Measurements from ENCODE around the gene ZBTB32.

DNA sequence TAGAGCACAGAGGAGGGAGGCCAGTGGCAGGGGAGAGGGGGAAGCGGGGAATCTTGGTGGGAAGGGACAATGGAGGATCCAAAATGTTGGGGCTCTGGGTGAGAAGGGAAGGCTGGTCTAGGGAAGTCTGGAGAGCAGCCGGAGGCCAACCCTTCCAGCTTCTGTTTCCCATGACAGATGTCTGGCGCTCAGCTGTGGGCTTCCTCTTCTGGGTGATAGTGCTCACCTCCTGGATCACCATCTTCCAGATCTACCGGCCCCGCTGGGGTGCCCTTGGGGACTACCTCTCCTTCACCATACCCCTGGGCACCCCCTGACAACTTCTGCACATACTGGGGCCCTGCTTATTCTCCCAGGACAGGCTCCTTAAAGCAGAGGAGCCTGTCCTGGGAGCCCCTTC, 42.2 kb downstream of the ZBTB32 start:
- TF ChIP-seq, protein P1, sequence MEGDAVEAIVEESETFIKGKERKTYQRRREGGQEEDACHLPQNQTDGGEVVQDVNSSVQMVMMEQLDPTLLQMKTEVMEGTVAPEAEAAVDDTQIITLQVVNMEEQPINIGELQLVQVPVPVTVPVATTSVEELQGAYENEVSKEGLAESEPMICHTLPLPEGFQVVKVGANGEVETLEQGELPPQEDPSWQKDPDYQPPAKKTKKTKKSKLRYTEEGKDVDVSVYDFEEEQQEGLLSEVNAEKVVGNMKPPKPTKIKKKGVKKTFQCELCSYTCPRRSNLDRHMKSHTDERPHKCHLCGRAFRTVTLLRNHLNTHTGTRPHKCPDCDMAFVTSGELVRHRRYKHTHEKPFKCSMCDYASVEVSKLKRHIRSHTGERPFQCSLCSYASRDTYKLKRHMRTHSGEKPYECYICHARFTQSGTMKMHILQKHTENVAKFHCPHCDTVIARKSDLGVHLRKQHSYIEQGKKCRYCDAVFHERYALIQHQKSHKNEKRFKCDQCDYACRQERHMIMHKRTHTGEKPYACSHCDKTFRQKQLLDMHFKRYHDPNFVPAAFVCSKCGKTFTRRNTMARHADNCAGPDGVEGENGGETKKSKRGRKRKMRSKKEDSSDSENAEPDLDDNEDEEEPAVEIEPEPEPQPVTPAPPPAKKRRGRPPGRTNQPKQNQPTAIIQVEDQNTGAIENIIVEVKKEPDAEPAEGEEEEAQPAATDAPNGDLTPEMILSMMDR (IDR thresholded peaks at IDR 0.05): no peak
- TF ChIP-seq EZH2phosphoT487 (IDR thresholded peaks at IDR 0.05) (no peak), EZH2 (IDR thresholded peaks at IDR 0.05) (no peak)
